Keratinocyte (primary cell): ENCODE measurements around the gene CD300LD.

ENCODE experiments used
- EZH2 ChIP-seq: IDR thresholded peaks from one replicate; pipeline ENCODE4 v1.6.1; 2012; ENCODE audit warnings: inconsistent platforms, mild to moderate bottlenecking, low read length, moderate library complexity
- TF ChIP-seq, protein P1 (sequence below), 3 experiments: IDR thresholded peaks in 1 of 3; conservative IDR thresholded peaks in 1 of 3; optimal IDR thresholded peaks in 1 of 3; 2 replicates in 2 of 3; 3 replicates in 1 of 3; pipeline versions ENCODE3 to v1.5.1; 2011; ENCODE audit warnings: low read length in 3 of 3, mild to moderate bottlenecking in 3 of 3, moderate library complexity in 2 of 3, control low read depth in 1 of 3, inconsistent platforms in 1 of 3; ENCODE audit not compliant: insufficient read depth in 2 of 3; ENCODE audit errors: extremely low read depth in 1 of 3

DNA sequence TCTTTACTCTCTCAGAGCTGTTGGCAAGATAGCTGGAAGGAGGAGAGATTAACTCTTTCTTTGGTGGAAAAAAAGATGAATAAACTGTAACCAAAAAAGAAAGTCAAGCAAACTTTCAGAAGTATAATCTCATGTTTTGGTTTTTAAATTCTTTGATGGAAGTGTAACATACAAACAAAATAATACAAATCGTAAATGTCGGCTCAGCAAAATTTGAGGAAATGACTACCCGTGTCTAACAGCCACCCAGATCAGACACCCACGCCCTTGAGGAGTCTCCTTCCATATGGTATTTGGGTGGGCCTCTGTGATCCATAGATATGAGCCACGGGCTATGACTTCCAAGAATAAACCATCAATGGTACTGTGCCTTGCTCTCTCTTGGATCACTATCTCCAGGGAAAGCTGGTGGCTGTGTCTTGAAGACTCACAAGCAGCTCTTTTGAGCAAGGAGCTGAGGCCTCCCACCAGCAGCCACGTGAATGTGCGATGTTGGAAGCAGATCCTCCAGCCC lies 36.6 kb downstream of the CD300LD start:
- no peak for TF ChIP-seq EZH2
- TF ChIP-seq, protein P1, sequence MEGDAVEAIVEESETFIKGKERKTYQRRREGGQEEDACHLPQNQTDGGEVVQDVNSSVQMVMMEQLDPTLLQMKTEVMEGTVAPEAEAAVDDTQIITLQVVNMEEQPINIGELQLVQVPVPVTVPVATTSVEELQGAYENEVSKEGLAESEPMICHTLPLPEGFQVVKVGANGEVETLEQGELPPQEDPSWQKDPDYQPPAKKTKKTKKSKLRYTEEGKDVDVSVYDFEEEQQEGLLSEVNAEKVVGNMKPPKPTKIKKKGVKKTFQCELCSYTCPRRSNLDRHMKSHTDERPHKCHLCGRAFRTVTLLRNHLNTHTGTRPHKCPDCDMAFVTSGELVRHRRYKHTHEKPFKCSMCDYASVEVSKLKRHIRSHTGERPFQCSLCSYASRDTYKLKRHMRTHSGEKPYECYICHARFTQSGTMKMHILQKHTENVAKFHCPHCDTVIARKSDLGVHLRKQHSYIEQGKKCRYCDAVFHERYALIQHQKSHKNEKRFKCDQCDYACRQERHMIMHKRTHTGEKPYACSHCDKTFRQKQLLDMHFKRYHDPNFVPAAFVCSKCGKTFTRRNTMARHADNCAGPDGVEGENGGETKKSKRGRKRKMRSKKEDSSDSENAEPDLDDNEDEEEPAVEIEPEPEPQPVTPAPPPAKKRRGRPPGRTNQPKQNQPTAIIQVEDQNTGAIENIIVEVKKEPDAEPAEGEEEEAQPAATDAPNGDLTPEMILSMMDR (optimal IDR thresholded peaks at IDR 0.05 in 1 of 3, IDR thresholded peaks at IDR 0.05 in 1 of 3, conservative IDR thresholded peaks at IDR 0.05 in 1 of 3; ENCODE audit: extremely low read depth in 1 of 3, insufficient read depth in 2 of 3, low read length in 3 of 3) = no peak
